Hepatocyte (in vitro differentiated cells): ENCODE results near the gene ERGIC1. TPM values are rescaled to one million over a fixed set of nuclear protein-coding genes. Genes with fewer than 3 reads are reported as not detected.

Experiments
- DNase-seq: peaks from one replicate; pipeline ENCODE4 v3.0.0-alpha.2; 2016; ENCODE audit warnings: low spot score
- H2AFZ ChIP-seq: fragments of 200-600 bp; sonication (generic); 2 replicates; pipeline ENCODE4 v1.6.0; 2016; ENCODE audit warnings: antibody characterized with exemption, mild to moderate bottlenecking
- H3K27ac ChIP-seq: fragments of 200-600 bp; sonication (generic); 2 replicates; pipeline ENCODE4 v1.5.1; 2016; ENCODE audit warnings: mild to moderate bottlenecking
- H3K27me3 ChIP-seq: fragments of 200-600 bp; sonication (generic); 2 replicates; pipeline ENCODE4 v1.6.1; 2016
- H3K36me3 ChIP-seq: fragments of 200-600 bp; sonication (generic); replicated peaks from 2 replicates; pipeline ENCODE4 v1.5.1; 2016; ENCODE audit warnings: low read depth; ENCODE audit not compliant: insufficient read depth
- H3K4me1 ChIP-seq: fragments of 200-600 bp; sonication (generic); 2 replicates; pipeline ENCODE4 v1.5.1; 2016; ENCODE audit warnings: mild to moderate bottlenecking, moderate library complexity; ENCODE audit not compliant: insufficient read depth
- H3K4me2 ChIP-seq: fragments of 200-600 bp; sonication (generic); 2 replicates; pipeline ENCODE4 v1.6.0; 2016
- H3K4me3 ChIP-seq: fragments of 200-600 bp; sonication (generic); 2 replicates; pipeline ENCODE4 v1.5.1; 2016; ENCODE audit warnings: mild to moderate bottlenecking
- H3K79me2 ChIP-seq: fragments of 200-600 bp; sonication (generic); 2 replicates; pipeline ENCODE4 v1.6.0; 2017; ENCODE audit warnings: mild to moderate bottlenecking
- H3K9me2 ChIP-seq: fragments of 200-600 bp; sonication (generic); replicated peaks from 2 replicates; pipeline ENCODE4 v1.6.0; 2017; ENCODE audit warnings: mild to moderate bottlenecking; ENCODE audit not compliant: insufficient read depth
- H3K9me3 ChIP-seq: fragments of 200-600 bp; sonication (generic); 2 replicates; pipeline ENCODE4 v1.5.1; 2016; ENCODE audit warnings: low read depth, mild to moderate bottlenecking
- H4K20me1 ChIP-seq: fragments of 200-600 bp; sonication (generic); 2 replicates; pipeline ENCODE4 v1.6.0; 2016; ENCODE audit warnings: mild to moderate bottlenecking; ENCODE audit not compliant: insufficient read depth, poor library complexity, severe bottlenecking
- EZH2 ChIP-seq: fragments of 200-600 bp; sonication (generic); IDR thresholded peaks from 2 replicates; pipeline ENCODE4 v1.6.1; 2016; ENCODE audit warnings: antibody characterized with exemption, mild to moderate bottlenecking, borderline replicate concordance
- EZH2phosphoT487 ChIP-seq: fragments of 200-600 bp; sonication (generic); IDR thresholded peaks from one replicate; pipeline ENCODE4 v1.6.1; 2018; ENCODE audit warnings: antibody characterized with exemption, mild to moderate bottlenecking, low read depth, moderate library complexity; ENCODE audit not compliant: unreplicated experiment, severe bottlenecking
- WGBS: methylation state at CpG from one replicate; pipeline ENCODE4 v1.1.6; 2016; ENCODE audit warnings: low lambda C conversion rate; ENCODE audit errors: missing lambda C conversion rate; 5-methylcytosine and 5-hydroxymethylcytosine counted together
- polyA plus RNA-seq: library from polyadenylated mRNA; unstranded; fragments of >200 nt; fragmentation: Nextera tagmentation; extraction: Ambion mirVana; gene quantifications from 2 replicates; pipeline ENCODE4 v1.2.1, GENCODE V29; 2016
- total RNA-seq: library from RNA; depleted of rRNA; stranded (reverse); fragments of >200 nt; gene quantifications from 2 replicates; pipeline ENCODE4 v1.2.3, GENCODE V29; 2014
- TF ChIP-seq, protein P1 (sequence below): fragments of 200-600 bp; sonication (generic); IDR thresholded peaks from 2 replicates; pipeline ENCODE4 v1.5.1; 2016; ENCODE audit warnings: antibody characterized with exemption, mild to moderate bottlenecking; ENCODE audit not compliant: poor library complexity

Gene ERGIC1
- total and polyA plus RNA-seq, 2 experiments from 2014 or later: 39.1 to 107 TPM

DNA sequence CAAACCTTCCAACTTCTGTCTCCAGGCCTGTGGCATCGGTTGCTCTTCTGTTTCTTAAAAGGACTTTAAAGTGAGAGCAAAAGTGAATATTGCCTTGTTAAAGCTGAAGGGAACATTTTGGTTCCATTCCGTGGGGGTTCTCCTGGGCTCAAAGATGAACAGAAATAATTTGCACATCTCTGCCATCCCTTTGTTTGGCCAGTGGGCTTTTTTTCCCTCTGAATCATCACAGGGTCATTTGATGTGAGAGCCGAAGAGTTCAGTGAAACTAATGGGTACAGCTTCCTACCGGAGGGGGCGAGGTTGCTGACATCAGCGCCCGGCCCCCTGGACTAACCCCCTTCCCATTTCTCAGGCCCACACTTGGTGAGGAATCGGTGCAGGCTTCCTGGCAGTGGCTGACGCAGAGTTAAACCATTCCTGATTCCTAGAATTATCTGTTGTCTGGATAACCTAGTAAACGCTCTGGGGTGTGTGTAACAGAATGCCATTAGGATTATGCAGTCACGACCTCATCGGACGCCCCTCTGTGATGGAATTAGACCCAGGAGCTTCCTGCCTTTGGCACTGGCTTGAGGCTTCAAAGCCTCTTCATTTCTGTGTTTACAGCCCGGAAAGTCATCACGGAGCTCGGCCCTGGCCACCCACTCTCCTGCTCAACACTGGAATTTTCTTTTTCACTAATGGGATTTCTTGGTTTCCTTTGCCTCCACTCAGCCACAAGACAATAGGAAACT, 63.6 kb downstream of the ERGIC1 start:
- Histone ChIP-seq H3K4me1 (peaks cover 27% of the 10 kb centered on the region), H4K20me1 (no peaks in the 10 kb centered on the region), H2AFZ (no peak overlapping the region), H3K27me3 (no peaks in the 10 kb centered on the region), H3K4me2 (no peak overlapping the region), H3K27ac (peak overlapping the region; percentile 91), H3K9me2 (no peaks in the 10 kb centered on the region), H3K79me2 (no peaks in the 10 kb centered on the region), H3K9me3 (no peaks in the 10 kb centered on the region), H3K4me3 (no peak overlapping the region), H3K36me3 (no peaks in the 10 kb centered on the region)
- 45% methylated on average over 16 of the region's 16 CpGs for WGBS
- DNase-seq: peak; percentile 64
- TF ChIP-seq EZH2: no peak

DNA sequence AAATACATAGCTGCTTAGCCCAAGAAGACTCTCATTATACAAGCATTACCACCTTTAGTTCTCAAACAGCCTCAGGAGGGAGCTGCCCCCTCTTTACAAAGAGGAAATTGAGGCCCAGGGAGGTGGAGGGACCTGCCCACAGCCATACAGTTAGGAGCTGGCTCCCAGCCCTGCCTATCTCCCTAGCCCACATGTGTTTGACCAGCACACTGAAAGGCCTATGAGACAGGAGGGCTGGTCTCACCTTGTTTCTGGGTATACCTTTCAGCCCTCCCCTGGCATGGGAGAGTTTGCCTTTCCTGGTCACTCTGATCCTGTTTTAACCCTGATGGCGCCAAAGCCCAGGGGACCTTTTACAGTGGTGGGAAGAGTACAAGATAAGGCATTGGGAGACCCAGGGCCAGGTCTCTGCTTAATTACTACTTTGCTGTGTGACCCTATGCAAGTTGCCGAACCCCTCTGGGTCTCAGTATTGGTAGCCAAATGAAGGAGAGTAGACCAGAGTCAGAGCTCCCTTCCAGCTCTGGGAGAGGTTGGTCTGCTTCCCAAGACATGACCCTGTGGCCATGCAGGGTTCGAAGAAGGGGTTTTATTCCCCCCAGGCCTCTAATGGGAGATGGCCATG, 64.3 kb downstream of the ERGIC1 start:
- peak overlapping the region; percentile 91 for H3K27ac ChIP-seq
- no peaks in the 10 kb centered on the region for H3K27me3 ChIP-seq
- no peaks in the 10 kb centered on the region for H3K9me2 ChIP-seq
- TF ChIP-seq, protein P1, sequence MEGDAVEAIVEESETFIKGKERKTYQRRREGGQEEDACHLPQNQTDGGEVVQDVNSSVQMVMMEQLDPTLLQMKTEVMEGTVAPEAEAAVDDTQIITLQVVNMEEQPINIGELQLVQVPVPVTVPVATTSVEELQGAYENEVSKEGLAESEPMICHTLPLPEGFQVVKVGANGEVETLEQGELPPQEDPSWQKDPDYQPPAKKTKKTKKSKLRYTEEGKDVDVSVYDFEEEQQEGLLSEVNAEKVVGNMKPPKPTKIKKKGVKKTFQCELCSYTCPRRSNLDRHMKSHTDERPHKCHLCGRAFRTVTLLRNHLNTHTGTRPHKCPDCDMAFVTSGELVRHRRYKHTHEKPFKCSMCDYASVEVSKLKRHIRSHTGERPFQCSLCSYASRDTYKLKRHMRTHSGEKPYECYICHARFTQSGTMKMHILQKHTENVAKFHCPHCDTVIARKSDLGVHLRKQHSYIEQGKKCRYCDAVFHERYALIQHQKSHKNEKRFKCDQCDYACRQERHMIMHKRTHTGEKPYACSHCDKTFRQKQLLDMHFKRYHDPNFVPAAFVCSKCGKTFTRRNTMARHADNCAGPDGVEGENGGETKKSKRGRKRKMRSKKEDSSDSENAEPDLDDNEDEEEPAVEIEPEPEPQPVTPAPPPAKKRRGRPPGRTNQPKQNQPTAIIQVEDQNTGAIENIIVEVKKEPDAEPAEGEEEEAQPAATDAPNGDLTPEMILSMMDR: no peak
- TF ChIP-seq EZH2 (no peak), EZH2phosphoT487 (no peak)
- 98% methylated on average over 3 of the region's 3 CpGs for WGBS
- no peak overlapping the region for H2AFZ ChIP-seq
- no peaks in the 10 kb centered on the region for H3K9me3 ChIP-seq
- H3K4me1 ChIP-seq: peaks cover 33% of the 10 kb centered on the region
- H4K20me1 ChIP-seq: no peaks in the 10 kb centered on the region
- no peaks in the 10 kb centered on the region for H3K36me3 ChIP-seq
- H3K4me2 ChIP-seq: no peak overlapping the region
- H3K79me2 ChIP-seq: no peaks in the 10 kb centered on the region
- no peak overlapping the region for H3K4me3 ChIP-seq
- no peak for DNase-seq

DNA sequence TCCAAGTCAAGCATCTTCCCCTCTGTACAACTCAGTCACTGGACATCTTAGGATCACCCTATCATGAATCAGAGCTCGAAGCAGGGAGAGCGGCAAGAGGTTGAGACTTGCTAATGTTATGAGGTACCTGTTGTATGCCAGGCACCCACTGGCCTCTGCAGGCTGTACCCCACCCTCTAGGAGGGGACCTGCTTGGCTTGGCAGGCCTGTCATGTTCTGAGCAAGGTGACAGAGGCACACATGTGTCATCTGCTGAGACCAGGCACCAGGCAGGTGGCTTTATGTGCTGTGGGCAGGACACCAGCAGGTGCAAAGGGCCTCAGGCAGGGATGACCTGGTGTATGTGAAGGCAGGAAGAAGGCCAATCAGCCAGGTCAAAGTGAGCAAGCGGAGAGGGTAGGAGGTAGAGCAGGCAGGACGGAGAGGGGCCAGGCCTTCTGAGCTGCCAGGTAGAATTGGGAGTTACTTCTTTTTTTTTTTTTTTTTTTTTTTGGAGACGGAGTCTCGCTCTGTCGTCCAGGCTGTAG, 64.9 kb downstream of the ERGIC1 start:
- H3K27ac ChIP-seq: peak overlapping the region; percentile 91
- no peak overlapping the region for H3K4me2 ChIP-seq
- H4K20me1 ChIP-seq: no peaks in the 10 kb centered on the region
- H3K4me3 ChIP-seq: no peak overlapping the region
- no peaks in the 10 kb centered on the region for H3K36me3 ChIP-seq
- no peaks in the 10 kb centered on the region for H3K9me3 ChIP-seq
- 98% methylated on average over 7 of the region's 7 CpGs for WGBS
- TF ChIP-seq, protein P1: no peak
- no peak for TF ChIP-seq EZH2phosphoT487
- no peak for TF ChIP-seq EZH2
- no peaks in the 10 kb centered on the region for H3K27me3 ChIP-seq
- H3K4me1 ChIP-seq: peaks cover 39% of the 10 kb centered on the region
- no peak for DNase-seq
- no peaks in the 10 kb centered on the region for H3K79me2 ChIP-seq
- no peaks in the 10 kb centered on the region for H3K9me2 ChIP-seq
- no peak overlapping the region for H2AFZ ChIP-seq

DNA sequence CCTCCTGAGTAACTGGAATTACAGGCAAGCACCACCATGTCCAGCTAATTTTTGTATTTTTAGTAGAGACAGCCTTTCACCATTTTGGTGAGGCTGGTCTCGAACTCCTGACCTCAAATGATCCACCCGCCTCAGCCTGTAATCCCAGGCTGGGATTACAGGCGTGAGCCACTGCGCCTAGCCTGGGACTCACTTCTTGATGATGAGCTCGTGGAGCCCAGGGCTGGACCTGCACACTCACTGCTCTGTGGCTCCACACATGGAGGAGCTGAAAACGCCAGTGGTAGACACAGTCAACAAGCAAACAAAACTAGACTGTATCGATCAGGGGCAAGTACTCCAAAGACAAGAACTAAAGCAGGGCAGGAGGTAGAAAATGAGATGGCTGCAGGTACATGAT, 65.4 kb downstream of the ERGIC1 start:
- peaks cover 44% of the 10 kb centered on the region for H3K4me1 ChIP-seq
- peak overlapping the region; percentile 30 for H3K27ac ChIP-seq
- H3K79me2 ChIP-seq: no peaks in the 10 kb centered on the region
- no peaks in the 10 kb centered on the region for H3K27me3 ChIP-seq
- TF ChIP-seq EZH2phosphoT487 (no peak), EZH2 (no peak)
- TF ChIP-seq, protein P1: no peak
- H3K36me3 ChIP-seq: no peaks in the 10 kb centered on the region
- no peak for DNase-seq
- H3K4me2 ChIP-seq: no peak overlapping the region
- WGBS: 95% methylated on average over 7 of the region's 7 CpGs
- no peak overlapping the region for H2AFZ ChIP-seq
- no peaks in the 10 kb centered on the region for H3K9me2 ChIP-seq
- no peaks in the 10 kb centered on the region for H3K9me3 ChIP-seq
- no peaks in the 10 kb centered on the region for H4K20me1 ChIP-seq
- no peak overlapping the region for H3K4me3 ChIP-seq
